ENCODE results near the gene PRMT7. TPM values are rescaled to one million over a fixed set of nuclear protein-coding genes. Genes with fewer than 3 reads are reported as not detected.

PRMT7 gene
- polyA plus RNA-seq, 3 donors: 36.3 to 51.6 (median 46.2) TPM

DNA sequence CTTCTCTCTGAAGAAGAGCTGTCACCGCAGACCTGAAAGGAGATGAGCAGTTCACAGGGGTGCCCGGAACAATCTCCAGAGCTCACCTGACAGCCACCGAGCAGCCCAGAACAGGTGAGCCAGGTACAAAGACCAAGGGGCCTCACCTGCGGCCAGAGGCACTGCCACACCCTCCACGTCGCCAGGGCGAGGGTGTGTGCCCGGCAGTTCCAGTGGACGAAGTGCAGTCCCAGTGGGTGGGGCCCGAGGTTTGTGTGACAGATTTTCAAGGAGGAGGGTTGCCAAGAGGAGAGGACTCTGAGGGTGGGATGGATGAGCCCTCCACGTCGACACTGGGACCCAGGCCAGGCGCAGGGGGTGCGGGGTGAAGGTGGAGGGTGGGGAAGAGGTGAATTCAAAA is 75.8 kb downstream of the PRMT7 start:
- no peak for DNase-seq (ENCODE audit: low read depth in 3 of 3, low spot score in 2 of 3)

DNA sequence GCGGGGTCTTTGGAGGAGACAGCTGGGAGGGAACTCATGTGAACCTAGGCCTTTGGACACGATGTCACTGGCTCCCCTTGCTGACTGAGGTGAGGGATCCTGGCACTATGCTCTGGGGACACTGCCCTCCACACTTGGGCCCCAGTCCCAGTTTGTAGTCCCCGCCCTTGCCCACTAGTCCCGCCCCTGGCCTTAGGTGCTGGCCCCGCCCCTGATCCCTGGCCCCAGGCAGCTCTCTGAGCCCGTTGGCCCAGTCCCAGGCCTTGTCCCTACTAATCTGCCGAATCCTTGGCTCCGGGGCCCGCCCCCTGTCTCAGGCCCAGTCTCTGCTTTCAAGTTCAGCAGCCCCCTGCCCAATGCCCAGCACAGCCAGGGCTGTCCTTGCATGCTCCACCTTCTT is 76.5 kb downstream of the PRMT7 start:
- DNase-seq (ENCODE audit: low read depth in 3 of 3, low spot score in 2 of 3): no peak

DNA sequence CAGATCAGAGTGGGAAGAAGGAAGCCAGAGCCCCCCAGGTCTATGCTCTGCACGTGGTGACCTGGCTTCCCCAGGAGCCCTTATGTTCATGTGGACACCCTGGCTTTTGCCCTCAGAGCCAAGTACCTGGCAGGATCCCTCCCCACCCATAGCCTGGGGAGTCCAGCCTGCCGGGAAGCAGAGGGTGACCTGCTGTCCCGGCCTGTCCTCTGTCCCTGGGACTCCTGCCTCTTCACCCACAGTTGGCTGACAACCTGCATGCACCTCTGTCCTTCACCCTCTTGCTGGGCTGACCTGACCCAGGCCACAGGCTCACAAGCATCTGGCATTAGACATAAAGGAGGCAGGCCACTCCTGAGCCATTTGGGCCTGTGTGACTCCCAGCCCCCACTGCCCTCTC is 77.3 kb downstream of the PRMT7 start:
- DNase-seq (ENCODE audit: low read depth in 3 of 3, low spot score in 2 of 3): no peak

DNA sequence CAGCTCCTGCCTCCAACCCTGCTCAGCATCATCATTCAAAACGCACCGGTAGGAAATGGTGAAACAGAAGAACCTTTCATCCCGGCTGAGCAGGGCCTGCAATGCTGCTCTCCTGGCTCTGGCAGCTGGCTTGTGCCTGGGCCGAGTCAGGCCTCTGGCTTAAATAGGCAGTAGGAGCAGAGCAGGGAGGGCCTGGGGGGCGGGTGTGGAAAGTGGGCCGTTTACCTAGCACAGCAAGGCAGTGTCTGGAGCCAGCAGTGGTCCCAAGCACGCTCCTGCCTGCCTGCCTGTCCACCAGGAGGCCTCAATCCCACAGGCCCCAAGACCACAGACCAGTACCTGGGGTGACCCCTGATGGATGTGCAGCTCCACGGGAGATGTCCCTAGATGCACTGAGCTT is 78.2 kb downstream of the PRMT7 start:
- DNase-seq (ENCODE audit: low read depth in 3 of 3, low spot score in 2 of 3): no peak

DNA sequence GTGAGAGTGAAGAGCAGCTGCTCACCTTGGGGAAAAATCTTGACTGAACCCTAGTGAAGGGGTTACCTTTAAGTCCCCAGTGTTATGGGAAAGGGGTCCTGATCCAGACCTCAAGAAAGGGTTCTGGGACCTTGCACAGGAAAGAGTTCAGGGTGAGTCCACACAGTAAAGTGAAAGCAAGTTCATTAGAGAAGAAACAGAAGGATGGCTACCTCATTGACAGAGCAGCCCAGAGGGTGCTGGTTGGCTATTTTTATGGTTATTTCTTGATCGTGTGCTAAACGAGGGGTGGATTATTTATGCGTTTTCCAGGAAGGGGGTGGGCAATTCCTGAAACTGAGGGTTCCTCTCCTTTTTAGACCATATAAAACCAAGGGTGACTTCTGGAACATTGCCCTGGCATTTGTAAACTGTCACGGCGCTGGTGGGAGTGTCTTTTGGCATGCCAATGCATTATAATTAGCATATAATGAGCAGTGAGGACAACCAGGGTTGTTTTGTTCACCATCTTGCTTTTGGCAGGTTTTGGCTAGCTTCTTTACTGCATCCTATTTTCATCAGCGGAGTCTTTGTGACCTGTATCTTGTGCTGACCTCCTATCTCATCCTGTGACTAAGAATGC is 79.0 kb downstream of the PRMT7 start:
- DNase-seq (ENCODE audit: low read depth in 3 of 3, low spot score in 2 of 3): no peak

DNA sequence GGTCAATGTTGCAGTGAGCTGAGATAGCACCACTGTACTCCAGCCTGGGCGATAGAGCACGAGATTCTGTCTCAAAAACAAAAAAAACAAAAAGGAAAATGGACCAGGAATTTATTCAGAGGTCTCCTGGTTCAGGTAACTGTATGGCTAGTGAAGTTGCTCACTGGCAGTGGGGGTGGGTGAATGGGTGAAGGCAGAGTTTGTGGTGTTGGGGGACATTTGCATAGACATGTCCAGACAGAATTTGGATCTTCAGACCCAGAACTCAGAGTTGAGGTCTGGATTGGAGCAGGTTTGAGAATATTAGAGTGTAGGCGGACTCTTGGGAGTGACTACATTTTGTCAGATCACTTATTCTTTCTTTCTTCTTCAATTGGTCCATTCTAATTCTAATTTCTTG is 82.5 kb downstream of the PRMT7 start:
- no peak for DNase-seq (ENCODE audit: low read depth in 3 of 3, low spot score in 2 of 3)

DNA sequence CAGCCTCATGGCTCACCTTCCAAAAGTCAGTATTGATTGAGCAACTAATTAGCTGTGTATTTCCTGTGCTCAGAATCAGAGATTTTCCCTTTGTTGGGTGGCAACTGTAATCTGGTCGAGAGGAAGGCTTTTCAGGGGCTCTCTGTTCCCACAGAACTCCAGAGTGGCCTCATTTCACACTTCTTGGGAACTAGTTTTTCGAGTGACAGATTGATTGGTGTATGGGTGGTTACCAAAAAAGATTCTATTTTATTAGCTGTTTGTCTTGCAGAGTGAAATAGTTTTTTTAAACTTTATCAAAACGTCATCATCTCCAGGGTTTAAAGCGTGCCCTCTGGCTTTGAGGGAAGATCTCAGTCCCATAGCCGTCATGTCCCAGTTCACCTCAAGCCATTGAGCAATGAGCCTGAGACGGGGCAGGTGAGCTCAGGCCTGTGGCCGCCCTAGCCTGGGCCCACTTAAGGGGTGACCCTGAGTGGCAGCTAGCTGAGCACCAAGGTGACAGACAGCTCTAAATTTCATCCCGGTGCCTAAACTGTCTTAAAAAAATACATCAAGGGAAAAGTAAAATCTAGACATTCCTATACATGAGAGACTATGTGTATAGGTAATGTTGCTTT is 84.5 kb downstream of the PRMT7 start:
- no peak for DNase-seq (ENCODE audit: low read depth in 3 of 3, low spot score in 2 of 3)

DNA sequence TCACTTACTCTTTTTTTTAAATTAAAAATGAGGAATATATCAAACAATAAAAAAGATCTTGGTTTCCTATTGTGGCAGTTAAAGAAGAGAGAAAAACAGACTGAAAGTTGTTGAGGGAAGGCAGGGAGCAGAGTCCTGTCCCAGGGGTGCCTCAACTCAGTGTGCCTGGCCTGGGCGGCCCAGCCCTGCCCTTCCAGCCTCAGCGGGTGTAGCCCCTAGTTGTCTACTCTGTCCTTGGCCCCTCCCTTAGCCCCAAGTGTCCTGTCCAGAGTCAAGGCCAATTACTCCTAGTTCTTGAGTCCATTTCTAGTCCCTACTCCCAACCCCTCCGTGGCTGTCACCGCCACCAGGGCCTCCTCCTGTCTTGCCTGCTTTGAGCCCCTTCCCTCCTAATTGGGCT is 85.0 kb downstream of the PRMT7 start:
- no peak for DNase-seq (ENCODE audit: low read depth in 3 of 3, low spot score in 2 of 3)

DNA sequence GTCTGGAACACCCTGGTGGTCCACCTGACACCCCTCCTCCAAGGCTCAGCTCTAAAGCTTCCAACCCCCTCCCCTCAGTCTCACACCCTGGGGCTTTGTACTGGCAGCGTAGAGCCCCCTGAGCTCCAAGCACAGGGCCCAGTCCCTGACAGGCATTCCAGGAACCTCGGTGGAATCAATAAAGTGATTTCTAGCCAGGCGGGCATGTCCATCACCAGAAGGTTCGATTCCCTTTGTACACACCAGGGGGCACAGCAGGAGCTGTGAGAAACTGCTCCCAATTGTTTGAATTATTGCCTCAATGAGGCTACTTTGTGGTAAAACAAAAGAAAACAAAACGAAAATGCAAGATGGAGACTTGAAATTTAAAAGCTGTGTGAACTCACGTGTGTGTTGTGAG is 85.7 kb downstream of the PRMT7 start:
- no peak for DNase-seq (ENCODE audit: low read depth in 3 of 3, low spot score in 2 of 3)

DNA sequence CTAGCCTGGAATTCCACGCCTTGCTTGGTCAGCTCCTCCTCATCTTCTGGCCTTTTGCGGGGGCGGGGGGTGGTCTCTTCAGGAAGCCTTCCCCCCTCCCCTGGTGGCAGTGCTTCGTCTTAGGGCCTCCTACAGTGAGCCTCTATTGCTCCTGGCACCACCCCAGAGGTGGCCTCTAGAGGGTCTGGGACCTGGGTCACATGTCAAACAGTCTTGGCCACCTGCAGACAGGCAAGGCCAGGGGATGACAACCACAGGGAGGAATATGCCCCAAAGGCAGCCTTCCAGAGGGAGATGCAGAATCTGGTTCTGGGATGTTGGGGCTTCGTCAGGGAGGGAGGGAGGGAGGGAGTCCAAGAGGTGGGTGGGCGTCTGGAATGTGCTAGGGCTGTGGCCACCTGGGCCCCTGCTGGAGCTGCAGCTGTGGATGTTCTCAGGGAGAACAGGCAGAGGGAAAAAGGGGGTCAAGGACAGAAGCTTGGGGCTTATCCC is 86.9 kb downstream of the PRMT7 start:
- DNase-seq (ENCODE audit: low read depth in 3 of 3, low spot score in 2 of 3): no peak

DNA sequence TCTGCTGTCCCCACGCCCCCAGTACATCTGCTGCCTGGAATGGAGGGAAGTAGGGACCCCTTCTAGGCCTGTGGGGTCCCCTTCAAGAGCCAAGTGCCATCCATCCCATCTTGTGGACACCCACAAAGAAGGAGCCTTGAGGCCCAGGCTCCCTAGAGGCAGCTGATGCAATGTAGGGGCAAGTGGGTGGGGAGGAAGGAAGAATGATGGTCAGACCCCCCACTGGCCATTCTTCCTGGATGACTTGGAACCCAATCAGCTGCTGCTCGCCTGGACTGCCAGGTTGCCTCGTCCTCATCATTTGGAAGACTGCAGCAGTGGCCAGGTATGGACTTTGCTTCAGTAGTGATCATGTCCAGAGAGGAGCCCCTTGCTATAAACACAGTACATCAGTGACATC is 88.6 kb downstream of the PRMT7 start:
- no peak for DNase-seq (ENCODE audit: low read depth in 3 of 3, low spot score in 2 of 3)

DNA sequence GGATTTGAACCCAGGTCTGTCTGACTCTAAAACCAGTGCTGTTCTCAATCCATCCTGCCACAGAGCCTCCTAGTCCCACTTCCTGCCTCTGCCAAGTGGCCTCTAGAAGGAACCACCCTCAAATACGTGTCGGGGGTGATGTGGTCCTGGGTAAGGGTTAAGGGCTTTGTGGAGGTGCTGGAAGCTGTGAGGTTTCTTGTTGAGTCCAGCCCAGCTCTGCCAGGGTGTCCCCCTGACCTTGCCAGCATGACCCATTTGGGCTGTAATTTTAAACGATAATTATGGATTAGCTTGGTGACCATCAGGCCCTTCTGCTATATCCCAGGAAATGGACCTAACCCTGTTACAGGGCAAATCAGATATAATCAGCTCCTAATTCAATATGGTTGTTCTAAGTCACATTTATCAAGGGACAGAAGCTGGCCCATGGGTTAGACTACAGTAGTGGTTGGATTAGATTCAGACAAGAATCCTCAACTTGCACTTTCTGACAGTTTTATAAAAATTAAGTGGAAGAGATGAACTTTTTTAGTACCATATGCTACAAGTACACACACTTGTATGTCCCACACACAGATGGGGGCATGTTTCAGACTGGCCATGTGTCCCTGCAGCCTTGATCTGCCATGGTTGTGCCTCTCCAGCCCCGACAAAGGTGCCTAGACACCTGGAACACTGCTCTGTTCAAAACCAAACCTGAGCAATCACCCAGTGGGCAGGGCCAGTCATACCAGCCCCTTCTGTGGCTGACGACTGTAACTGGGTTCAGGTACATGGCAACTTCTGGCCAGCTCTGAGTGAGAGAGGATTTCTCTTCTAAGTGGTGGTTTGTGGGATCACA is 89.5 kb downstream of the PRMT7 start:
- DNase-seq (ENCODE audit: low read depth in 3 of 3, low spot score in 2 of 3): no peak

DNA sequence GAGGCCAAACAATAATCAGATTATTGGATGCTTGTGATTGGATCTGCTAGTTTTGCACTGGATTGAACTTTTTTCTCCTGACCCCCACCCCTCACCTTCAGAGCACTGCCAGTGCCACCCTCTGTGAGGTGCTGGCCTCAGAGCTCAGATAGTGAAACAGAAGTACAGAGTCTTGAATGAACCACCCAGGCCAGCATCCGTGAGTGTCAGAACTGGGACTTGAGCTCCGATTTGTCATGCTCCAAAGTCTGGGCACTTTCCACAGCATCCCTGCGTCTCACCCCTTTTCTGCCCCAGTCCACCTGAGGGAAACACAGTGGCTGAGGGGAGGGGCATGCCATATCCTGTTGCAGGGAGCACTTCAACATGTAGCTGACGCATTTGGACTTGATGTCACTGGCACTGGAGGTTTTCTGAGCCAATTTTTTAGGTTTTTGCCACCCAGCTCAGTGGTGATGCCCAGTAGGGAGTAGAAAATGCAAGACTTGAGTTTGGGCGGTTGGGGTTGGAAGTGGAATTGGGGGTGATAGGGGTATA is 90.2 kb downstream of the PRMT7 start:
- no peak for DNase-seq (ENCODE audit: low read depth in 3 of 3, low spot score in 2 of 3)

DNA sequence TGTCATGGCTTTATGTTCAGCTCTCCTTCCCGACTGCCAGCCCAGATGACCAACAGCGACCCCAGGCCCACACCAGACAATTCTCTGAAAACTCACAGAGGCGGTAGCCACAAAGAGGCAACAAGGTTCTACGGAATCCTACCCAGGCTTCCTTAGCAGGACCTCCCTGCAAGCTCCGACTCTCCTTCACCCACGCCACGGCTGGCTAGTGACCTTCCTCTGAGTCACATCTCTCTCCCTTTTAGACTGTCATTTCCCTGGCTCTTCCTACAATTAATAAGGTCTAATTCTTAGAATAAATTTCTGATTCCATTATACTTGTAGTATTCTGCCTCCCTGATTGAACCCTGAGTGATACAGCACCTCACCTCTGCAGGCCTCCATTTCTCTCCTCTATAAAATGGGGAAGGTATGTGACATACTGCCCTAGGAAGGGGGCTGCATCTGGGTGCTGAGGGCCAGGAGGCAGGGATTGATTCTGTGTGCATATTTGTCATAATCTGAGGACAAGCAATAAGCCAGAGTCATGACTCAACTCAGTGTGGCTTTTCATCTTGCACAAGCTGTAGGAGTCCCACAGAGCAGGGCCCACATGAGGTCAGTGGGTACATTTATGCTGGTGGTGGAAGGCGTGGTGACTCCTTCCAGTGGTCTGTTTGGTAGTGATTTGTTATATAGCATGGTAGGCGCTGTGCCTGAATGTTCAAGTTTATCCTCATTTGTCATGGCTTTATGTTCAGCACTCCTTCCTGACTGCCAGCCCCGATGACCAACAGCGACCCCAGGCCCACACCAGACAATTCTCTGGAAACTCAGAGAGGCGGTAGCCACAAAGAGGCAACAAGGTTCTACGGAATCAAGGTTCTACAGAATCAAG is 91.3 kb downstream of the PRMT7 start:
- DNase-seq (ENCODE audit: low read depth in 3 of 3, low spot score in 2 of 3): no peak

DNA sequence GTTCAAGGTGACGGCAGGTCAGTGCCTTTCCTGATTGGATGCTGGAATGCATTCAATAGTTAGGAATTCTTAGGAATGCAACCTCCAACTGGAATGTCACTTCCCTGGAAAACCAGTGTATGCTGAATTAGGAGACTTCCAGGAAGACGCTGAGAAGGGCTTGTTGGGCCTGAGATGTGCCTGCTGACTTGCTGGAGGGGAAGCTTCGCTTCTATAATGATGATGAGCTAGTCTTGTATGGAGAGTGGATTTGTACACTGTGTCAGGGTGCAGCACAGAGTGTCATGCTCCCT is 91.9 kb downstream of the PRMT7 start:
- DNase-seq (ENCODE audit: low read depth in 3 of 3, low spot score in 2 of 3): no peak

DNA sequence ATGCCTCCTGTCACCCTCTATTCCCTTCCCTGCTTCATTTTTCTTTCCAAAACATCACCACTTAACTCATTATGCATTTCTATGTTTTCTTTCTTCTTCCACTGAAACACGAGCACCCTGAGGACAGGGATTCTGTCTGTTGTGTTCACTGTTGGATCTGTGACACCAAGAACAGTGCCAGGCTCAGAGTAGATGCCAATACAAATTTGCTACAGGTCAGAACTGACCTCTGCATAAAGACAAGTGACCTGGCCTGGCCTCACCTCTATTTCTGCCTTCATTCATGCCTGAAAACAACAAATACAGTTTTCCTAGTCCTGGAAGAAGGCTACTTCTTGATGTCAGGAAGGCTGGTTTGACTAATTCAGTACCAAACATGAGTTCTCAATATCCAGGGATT is 92.4 kb downstream of the PRMT7 start:
- no peak for DNase-seq (ENCODE audit: low read depth in 3 of 3, low spot score in 2 of 3)

DNA sequence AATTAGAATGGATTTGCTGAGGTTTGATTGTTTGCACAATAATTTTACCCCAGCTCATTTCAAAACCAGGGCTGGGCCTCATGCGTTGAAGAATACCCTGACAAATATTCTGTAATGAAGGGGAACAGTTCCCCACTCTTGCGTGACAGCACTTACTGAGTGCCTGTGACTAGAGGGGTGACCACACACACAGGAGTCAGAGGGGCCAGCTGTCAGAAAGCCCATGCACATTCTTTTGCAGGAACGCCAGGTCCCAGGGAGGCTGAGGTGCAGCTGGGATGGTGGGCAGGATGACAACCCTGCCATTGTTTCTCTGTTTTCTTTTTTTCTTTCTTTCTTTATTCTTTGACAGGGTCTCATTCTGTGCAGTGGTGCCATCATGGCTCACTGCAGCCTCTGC is 92.9 kb downstream of the PRMT7 start:
- no peak for DNase-seq (ENCODE audit: low read depth in 3 of 3, low spot score in 2 of 3)

DNA sequence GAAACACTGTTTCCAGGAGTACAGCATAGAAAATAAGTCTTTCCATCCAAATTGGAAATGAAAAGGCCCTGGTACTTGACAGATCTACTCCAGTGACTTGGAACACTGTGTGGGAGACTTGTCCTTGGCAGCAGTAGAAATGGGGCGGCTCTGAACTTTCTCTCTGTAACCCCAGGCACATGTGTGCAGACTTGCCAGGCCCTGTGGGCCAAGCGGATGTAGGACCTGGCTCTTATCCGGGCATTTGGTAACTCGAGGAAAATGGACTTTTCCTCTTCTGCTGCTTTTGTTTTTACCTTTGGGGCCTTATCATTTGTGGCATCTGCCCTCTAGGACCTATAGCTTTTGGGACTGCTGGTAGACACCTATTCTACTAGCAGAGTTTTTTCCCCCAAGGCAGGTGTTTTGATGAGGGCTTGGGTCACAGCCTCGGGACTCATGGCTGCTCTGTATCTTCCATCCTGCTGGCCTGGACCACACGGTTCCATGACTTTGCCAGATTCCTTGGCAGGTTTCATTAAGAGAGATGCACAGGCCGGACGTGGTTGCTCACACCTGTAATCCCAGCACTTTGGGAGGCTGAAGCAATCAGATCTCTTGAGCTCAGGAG is 94.0 kb downstream of the PRMT7 start:
- DNase-seq (ENCODE audit: low read depth in 3 of 3, low spot score in 2 of 3): no peak

DNA sequence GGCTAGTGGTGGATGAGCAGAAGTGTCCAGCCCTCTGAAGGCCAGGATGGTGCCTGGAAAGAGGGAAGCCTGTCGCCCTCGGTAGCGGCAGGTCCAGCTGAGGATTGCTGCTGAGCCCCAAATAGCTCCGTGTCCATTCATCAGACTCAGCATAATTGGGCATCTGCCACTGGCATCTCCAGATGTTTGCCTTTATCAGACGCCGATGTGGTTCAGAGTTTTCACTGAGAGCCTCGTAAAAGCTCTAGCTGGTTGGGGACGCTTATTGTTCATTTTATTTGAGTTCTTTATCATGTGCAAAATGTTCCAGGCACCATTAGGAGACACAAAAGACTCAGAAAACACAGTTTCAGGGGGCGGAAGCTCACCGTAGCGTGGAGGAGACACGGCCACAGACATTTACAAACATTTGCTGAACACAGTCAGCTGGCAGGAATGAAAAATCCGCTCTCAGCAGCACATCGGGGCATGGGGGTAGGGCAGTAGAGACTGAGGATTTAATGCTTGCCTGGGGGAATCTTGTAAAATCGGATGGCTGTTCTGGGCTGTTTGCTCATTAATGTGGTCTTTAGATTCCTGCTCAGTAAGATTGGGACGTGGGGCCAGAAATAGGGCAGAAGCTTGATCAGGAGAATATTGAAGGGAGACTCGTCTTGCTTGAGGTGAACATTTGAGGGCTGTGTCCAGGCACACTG is 95.8 kb downstream of the PRMT7 start:
- no peak for DNase-seq (ENCODE audit: low read depth in 3 of 3, low spot score in 2 of 3)
